ENCODE measurements around the gene IFT27.

IFT27 gene

GRCh38 chr22:36759481-36760159, 16.3 kb downstream of the IFT27 start:
- no peak overlapping the region for H3K27ac ChIP-seq (ENCODE audit: low read depth, low read length)
- no peaks in the 10 kb centered on the region for H3K79me2 ChIP-seq (ENCODE audit: control insufficient read depth, low read length)
- H3K4me1 ChIP-seq (ENCODE audit: control insufficient read depth, low read length) = no peaks in the 10 kb centered on the region
- H3K9me3 ChIP-seq (ENCODE audit: control insufficient read depth, insufficient read depth, low read length) = no peaks in the 10 kb centered on the region
- H4K20me1 ChIP-seq (ENCODE audit: control insufficient read depth, insufficient read depth, low read depth, low read length) = no peaks in the 10 kb centered on the region
- no peaks in the 10 kb centered on the region for H3F3A ChIP-seq (ENCODE audit: control insufficient read depth, insufficient read depth)
- H3K36me3 ChIP-seq (ENCODE audit: control insufficient read depth, low read length) = no peaks in the 10 kb centered on the region; the same call in 1 of the 2 replicates
- H3K9me2 ChIP-seq (replicated peaks; ENCODE audit: control insufficient read depth, low read length) = no peaks in the 10 kb centered on the region
- no peak overlapping the region for H3K4me2 ChIP-seq (ENCODE audit: low read length)
- TF ChIP-seq EZH2phosphoT487 (IDR thresholded peaks at IDR 0.05; ENCODE audit: borderline replicate concordance, low read length) (no peak), CTCF (IDR thresholded peaks at IDR 0.05; ENCODE audit: low read depth, low read length, poor library complexity, severe bottlenecking) (no peak)
- H3K27me3 ChIP-seq (ENCODE audit: control insufficient read depth, low read length) = no peaks in the 10 kb centered on the region
- H3K4me3 ChIP-seq (ENCODE audit: low read length) = no peak overlapping the region

GRCh38 chr22:36758792-36759271, 17.1 kb downstream of the IFT27 start:
- TF ChIP-seq CTCF (IDR thresholded peaks at IDR 0.05; ENCODE audit: low read depth, low read length, poor library complexity, severe bottlenecking) (no peak), EZH2phosphoT487 (IDR thresholded peaks at IDR 0.05; ENCODE audit: borderline replicate concordance, low read length) (no peak)
- Histone ChIP-seq H3K4me2 (ENCODE audit: low read length) (no peak overlapping the region), H3K9me2 (replicated peaks; ENCODE audit: control insufficient read depth, low read length) (no peaks in the 10 kb centered on the region), H4K20me1 (ENCODE audit: control insufficient read depth, insufficient read depth, low read depth, low read length) (no peaks in the 10 kb centered on the region), H3K9me3 (ENCODE audit: control insufficient read depth, insufficient read depth, low read length) (no peaks in the 10 kb centered on the region), H3K27ac (ENCODE audit: low read depth, low read length) (no peak overlapping the region), H3K36me3 (ENCODE audit: control insufficient read depth, low read length) (no peaks in the 10 kb centered on the region; the same call in 1 of the 2 replicates), H3F3A (ENCODE audit: control insufficient read depth, insufficient read depth) (no peaks in the 10 kb centered on the region), H3K4me1 (ENCODE audit: control insufficient read depth, low read length) (no peaks in the 10 kb centered on the region), H3K4me3 (ENCODE audit: low read length) (no peak overlapping the region), H3K79me2 (ENCODE audit: control insufficient read depth, low read length) (no peaks in the 10 kb centered on the region), H3K27me3 (ENCODE audit: control insufficient read depth, low read length) (no peaks in the 10 kb centered on the region)

GRCh38 chr22:36757668-36758211, 18.2 kb downstream of the IFT27 start:
- Histone ChIP-seq H4K20me1 (ENCODE audit: control insufficient read depth, insufficient read depth, low read depth, low read length) (no peaks in the 10 kb centered on the region), H3K4me2 (ENCODE audit: low read length) (no peak overlapping the region), H3K36me3 (ENCODE audit: control insufficient read depth, low read length) (no peaks in the 10 kb centered on the region; the same call in 1 of the 2 replicates), H3K79me2 (ENCODE audit: control insufficient read depth, low read length) (no peaks in the 10 kb centered on the region), H3K9me2 (replicated peaks; ENCODE audit: control insufficient read depth, low read length) (no peaks in the 10 kb centered on the region), H3K4me3 (ENCODE audit: low read length) (no peak overlapping the region), H3K27me3 (ENCODE audit: control insufficient read depth, low read length) (peaks cover 10% of the 10 kb centered on the region), H3K4me1 (ENCODE audit: control insufficient read depth, low read length) (no peaks in the 10 kb centered on the region), H3F3A (ENCODE audit: control insufficient read depth, insufficient read depth) (no peaks in the 10 kb centered on the region), H3K9me3 (ENCODE audit: control insufficient read depth, insufficient read depth, low read length) (no peaks in the 10 kb centered on the region), H3K27ac (ENCODE audit: low read depth, low read length) (no peak overlapping the region)
- TF ChIP-seq CTCF (IDR thresholded peaks at IDR 0.05; ENCODE audit: low read depth, low read length, poor library complexity, severe bottlenecking) = peak; percentile 87
- TF ChIP-seq EZH2phosphoT487 (IDR thresholded peaks at IDR 0.05; ENCODE audit: borderline replicate concordance, low read length) = no peak

Measured in DOHH2 (cell line).